Urinary bladder (tissue), 4 donors: ENCODE measurements around the gene DHX40. TPM values are rescaled to one million over a fixed set of nuclear protein-coding genes. Genes with fewer than 3 reads are reported as not detected.

Experiments used
- DNase-seq: peaks from one replicate; pipeline ENCODE4 v3.0.0-alpha.2; 2015; ENCODE audit errors: extremely low spot score
- H3K27ac ChIP-seq: one replicate; pipeline ENCODE4 v1.5.1; 2013; ENCODE audit warnings: low read depth, mild to moderate bottlenecking, moderate library complexity
- H3K36me3 ChIP-seq: one replicate; pipeline ENCODE4 v1.6.1; 2013; ENCODE audit warnings: mild to moderate bottlenecking, moderate library complexity; ENCODE audit not compliant: insufficient read depth
- H3K4me1 ChIP-seq: one replicate; pipeline ENCODE4 v1.6.1; 2013; ENCODE audit warnings: mild to moderate bottlenecking, moderate library complexity; ENCODE audit not compliant: insufficient read depth
- H3K4me3 ChIP-seq: one replicate; pipeline ENCODE4 v1.5.1; 2013; ENCODE audit warnings: low read depth, low read length
- WGBS: extraction: QIAGEN DNeasy Blood & Tissue Kit; methylation state at CpG from one replicate; pipeline ENCODE4 v1.1.7; 2013; 5-methylcytosine and 5-hydroxymethylcytosine counted together
- polyA plus RNA-seq: library from polyadenylated mRNA; stranded (reverse); fragments of 200-250 nt; gene quantifications from one replicate; pipeline ENCODE4 v1.2.3, GENCODE V29; 2013
- total RNA-seq: library from RNA; depleted of rRNA; stranded (reverse); fragments of >200 nt; gene quantifications from one replicate; pipeline ENCODE4 v1.2.3, GENCODE V29; 2014
- donor health status: healthy with polysubstance abuse.
- donor health status: healthy.

The DHX40 gene
- total and polyA plus RNA-seq, 2 donors: 30.3 to 87.1 TPM

DNA sequence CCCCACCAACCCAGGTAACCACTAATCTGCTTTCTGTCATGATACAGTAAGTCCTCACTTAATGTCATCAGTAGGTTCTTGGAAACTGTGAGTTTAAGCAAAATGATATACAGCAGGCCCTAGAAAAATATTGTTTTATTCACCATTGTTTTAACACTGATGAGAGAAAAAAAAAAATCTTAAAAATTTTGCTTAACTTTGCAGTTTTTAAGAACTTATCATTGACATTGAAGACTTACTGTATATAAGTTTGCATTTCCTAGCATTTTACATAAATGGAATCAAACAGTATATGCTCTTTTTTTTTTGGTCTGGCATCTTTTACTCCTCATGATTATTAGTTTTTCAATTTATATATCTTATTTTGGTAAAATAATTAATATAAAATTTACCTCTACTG is 34.8 kb downstream of the DHX40 start:
- Histone ChIP-seq H3K4me3 (no peak overlapping the region), H3K36me3 (no peaks in the 10 kb centered on the region), H3K4me1 (no peaks in the 10 kb centered on the region), H3K27ac (no peak overlapping the region)
- no peak for DNase-seq

DNA sequence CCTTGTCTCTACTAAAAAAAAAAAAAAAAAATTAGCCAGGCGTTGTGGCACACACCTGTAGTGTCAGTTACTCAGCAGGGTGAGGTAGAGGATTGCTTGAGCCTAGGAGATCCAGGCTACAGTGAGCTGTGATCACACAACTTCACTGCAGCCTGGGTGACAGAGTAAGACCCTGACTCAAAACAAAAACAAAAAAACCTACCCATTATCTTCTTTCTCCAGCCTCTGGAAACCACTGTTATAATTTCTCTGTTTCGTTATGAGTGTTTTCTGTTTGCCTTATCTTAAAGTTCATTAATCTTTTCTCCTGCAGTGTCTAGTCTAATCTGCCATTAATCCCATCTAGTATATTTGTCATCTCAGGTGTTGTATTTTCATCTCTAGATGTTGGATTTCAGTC is 35.7 kb downstream of the DHX40 start:
- Histone ChIP-seq H3K4me1 (no peaks in the 10 kb centered on the region), H3K27ac (no peak overlapping the region), H3K36me3 (peaks cover 3% of the 10 kb centered on the region), H3K4me3 (no peak overlapping the region)
- no peak for DNase-seq
- 92% methylated on average over 2 of the region's 2 CpGs for WGBS

DNA sequence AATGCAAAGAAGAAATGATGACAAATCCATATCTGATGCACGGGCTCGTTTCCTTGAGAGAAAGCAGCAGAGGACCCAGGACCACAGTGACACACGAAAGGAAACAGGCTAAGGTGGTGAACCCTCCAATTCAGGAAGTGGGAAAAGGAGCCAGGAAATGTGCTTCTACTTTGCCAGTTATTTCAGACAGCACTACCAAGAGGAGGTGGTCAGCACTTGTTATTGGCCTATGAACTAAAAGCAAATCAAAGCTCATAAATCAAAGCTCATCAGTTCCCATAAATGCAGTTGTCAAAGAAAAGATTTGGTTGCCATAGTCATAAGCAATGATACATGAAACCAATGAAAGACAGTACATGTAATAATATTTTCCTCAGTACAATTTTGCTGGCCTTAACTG is 41.7 kb downstream of the DHX40 start:
- peaks cover 8% of the 10 kb centered on the region for H3K36me3 ChIP-seq
- H3K4me1 ChIP-seq: no peaks in the 10 kb centered on the region
- H3K4me3 ChIP-seq: no peak overlapping the region
- DNase-seq: no peak
- H3K27ac ChIP-seq: no peak overlapping the region
- WGBS: 77% methylated on average over 3 of the region's 3 CpGs

DNA sequence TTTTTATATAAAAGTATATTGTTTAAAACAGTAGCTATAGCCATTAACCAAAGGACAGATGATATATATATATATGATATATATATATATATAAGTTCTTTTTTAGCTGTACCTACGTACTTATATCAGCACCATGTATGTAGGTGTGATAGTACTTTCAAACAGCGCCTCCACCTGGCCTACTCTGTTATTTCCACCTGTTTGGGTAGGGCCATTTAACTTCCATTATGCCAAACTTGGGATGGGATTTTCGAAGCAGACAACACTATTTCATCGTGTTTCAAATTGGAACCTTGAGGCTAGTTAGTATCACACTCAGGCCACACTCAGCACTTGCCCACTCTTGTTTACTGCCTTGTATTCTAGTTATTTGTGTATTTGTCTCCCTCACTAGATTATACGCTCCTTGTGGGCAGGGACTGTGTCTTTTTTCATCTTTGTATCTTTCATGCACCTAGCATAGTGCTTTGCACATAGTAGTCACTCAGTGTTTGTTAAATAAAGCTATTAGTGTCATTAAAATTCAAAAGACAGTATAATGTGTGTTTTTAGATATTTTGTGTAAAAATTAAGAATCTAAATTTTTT is 42.5 kb downstream of the DHX40 start:
- WGBS: 87% methylated on average over 5 of the region's 5 CpGs
- H3K36me3 ChIP-seq: peaks cover 8% of the 10 kb centered on the region
- DNase-seq: no peak
- H3K4me3 ChIP-seq: no peak overlapping the region
- no peak overlapping the region for H3K27ac ChIP-seq
- H3K4me1 ChIP-seq: no peaks in the 10 kb centered on the region

DNA sequence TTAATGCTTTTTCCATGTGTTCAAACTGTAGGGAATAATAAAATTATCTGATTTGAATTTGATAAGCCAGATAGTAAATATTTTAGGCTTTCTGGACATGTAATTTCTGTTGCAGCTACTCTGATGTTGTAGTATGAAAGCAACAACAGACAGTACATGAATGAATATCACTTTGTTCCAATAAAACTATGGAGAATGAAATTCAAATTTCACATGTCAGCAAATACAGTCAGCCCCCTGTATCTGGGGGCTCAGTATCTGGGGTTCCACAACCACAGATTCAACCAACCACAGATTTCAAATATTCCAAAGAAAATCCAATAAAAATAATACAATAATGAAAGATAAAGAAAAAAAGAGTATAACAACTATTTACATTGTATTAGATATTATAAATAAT is 46.1 kb downstream of the DHX40 start:
- Histone ChIP-seq H3K36me3 (peaks cover 5% of the 10 kb centered on the region), H3K4me1 (no peaks in the 10 kb centered on the region), H3K27ac (no peak overlapping the region), H3K4me3 (no peak overlapping the region)
- no peak for DNase-seq

DNA sequence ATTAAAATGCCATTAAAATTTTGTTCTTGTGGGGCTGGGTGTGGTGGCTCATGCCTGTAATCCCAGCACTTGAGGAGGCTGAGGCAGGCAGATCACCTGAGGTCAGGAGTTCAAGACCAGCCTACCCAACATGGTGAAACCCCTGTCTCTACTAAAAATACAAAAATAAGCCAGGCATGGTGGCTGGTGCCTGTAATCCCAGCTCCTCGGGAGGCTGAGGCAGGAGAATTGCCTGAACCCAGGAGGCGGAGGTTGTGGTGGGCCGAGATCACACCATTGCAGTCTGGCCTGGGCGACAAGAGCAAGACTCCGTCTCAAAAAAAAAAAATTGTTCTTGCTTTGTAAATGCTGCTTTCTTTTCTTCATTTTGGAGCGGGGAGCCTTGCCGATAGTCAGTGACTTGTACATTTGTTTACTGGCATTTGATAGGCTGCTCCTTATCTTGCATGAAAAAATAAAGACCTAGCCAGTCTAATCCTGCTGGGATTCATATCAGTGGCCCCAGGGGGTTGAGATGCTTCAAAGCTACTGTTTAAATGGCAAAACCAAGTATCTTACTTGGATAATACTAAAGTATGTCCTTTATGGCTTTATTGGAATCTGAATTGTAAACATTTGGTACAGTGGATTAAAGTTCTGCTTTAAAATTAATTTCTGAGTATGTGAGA is 51.0 kb downstream of the DHX40 start:
- 77% methylated on average over 7 of the region's 7 CpGs for WGBS
- DNase-seq: no peak
- no peak overlapping the region for H3K4me3 ChIP-seq
- H3K27ac ChIP-seq: no peak overlapping the region
- no peaks in the 10 kb centered on the region for H3K4me1 ChIP-seq
- H3K36me3 ChIP-seq: no peaks in the 10 kb centered on the region

DNA sequence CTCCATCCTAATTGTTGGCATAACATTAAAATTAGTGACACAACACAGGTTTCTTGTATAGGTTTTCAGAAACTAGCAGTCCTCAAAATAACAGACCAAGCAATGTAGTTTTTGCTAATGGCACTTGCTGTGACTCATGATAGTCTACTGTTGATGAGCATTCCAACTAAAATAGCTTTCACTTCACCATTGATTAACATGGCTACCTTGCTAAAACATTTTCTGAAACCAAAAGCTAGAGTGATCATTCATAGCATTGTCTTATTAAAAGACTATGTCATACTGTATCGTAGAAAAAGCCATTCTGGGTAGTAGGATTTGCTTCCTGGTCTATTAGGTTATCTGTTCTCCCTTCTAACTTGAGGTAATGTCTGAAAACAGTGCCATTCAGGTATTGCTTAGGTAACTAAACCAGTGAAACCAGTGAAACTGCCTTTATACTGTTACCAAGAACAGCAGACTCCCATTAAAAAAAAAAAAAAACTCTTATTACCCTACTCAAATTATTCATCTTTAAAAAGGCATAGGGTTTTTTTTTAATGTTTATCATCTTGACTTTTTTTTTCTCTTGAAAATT is 51.8 kb downstream of the DHX40 start:
- 86% methylated on average over 1 of the region's 1 CpG for WGBS
- Histone ChIP-seq H3K36me3 (no peaks in the 10 kb centered on the region), H3K4me3 (no peak overlapping the region), H3K4me1 (no peaks in the 10 kb centered on the region), H3K27ac (no peak overlapping the region)
- no peak for DNase-seq

DNA sequence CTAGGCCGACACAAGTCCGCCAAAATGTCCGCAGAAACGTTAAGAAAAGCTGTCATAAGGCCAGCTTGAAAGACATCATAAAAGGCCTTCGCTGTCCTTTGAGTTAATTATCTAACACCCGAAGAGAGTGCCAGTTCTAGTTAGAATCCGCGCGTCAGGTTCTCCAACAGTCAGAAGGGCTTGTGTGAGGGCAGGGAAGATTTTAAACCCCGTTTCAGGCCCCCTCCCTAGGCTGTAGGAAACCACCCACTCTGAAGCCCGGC is 53.6 kb downstream of the DHX40 start:
- H3K27ac ChIP-seq: peak overlapping the region; percentile 98
- H3K36me3 ChIP-seq: no peaks in the 10 kb centered on the region
- WGBS: under 1% methylated on average over 11 of the region's 11 CpGs
- peak; percentile 85 for DNase-seq
- no peaks in the 10 kb centered on the region for H3K4me1 ChIP-seq
- peak overlapping the region; percentile 99 for H3K4me3 ChIP-seq

DNA sequence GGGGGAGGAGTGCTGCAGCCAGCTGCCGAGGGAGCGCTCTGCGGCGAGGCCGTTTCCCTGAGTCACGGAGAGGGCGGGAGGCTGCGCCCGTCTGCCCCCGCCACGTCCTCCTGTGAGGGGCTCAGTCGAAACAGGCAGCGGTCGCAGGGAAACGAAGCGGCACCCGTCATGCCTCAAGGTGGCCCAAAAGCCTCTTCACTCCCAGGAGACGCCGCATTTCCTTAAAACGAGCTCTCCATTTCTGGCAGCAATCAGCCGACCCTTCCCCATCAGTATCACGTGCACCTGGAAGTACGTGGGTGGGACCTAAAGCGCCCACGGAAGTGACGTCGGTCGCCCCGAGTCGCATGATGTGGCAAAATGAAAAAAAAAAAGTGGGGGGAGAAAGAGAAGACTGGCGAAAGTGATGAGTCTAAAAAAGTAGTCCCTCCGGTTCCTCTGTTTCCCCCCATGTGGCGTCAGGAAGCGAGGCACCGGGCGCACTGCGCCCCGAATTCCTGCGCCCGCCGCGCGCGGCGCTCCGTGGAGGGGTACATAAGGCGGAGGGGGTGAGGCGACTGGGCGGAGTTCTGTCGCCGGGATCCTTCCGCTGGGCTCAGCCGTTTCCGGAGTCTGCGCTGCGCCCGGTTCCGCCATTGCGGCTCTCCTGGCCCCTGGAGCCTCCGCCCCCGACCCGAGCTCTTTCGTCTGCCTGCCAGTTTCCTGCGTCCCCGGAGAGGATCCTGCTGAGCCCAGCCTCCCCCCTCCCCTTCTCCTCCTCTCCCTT is 54.1 kb downstream of the DHX40 start, which contains the start of gene CLTC:
CLTC (plus strand) TSS at position 598 of the 766 bp plus-strand sequence. CDS start 237 bp downstream, outside the sequence.
- H3K4me1 ChIP-seq: no peaks in the 10 kb centered on the region
- under 1% methylated on average over 65 of the region's 65 CpGs for WGBS
- peak; percentile 96 for DNase-seq
- H3K4me3 ChIP-seq: peak within 1 kb of the TSS; percentile 99
- peak within 1 kb of the TSS; percentile 98 for H3K27ac ChIP-seq
- no peaks in the 10 kb centered on the region for H3K36me3 ChIP-seq

DNA sequence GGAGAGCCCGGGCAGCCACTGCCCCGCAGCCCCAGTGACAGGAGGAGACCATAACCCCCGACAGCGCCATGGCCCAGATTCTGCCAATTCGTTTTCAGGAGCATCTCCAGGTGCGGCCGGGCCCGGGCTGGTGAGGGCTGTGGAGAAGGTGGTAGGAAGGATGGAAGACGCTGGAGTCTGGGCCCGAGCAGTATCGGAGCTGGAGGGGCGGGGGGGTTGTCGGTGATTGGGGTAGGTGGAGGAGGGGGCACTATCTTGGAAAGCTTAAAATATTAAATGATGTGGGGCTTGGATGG is 54.6 kb downstream of the DHX40 start:
- Histone ChIP-seq H3K4me3 (peak overlapping the region; percentile 99), H3K27ac (peak overlapping the region; percentile 98), H3K36me3 (no peaks in the 10 kb centered on the region), H3K4me1 (no peaks in the 10 kb centered on the region)
- DNase-seq: no peak
- WGBS: 0% methylated on average over 13 of the region's 13 CpGs

DNA sequence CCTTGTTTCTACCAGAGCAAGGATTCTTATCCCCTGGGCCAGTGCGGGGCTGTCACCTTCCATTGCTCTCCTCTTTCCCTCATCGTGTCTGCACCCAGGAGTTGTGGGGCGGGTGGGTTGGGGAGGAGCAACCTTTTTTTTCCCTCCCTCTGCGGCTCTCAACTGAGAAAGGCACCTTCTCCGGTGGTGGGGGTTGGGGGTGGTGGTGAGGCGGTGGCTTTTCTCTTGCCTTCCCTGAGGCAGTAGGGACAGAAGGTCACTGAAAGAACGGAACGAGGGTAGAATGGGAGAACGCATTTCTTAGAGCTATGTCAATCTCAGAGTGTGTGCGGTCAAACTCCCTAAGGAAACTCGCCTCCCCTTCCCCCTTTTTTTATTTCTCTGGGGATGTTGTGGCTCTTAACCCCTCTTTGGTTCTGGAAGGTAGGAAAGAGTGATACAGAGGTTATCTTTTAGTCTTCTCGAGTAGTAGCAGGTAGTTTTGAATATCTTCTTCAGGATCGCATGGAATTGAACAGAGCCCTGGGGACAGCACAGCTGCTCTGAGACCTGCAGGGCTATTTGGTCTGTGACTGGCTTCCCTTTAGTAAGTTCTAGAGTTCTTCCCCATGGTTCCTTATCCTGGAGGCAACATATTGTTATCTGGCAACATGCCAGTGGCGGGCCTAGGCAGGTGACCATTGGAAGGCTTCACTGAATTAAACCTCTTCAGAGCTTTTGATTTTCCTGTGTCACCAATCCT is 55.3 kb downstream of the DHX40 start:
- no peak for DNase-seq
- H3K27ac ChIP-seq: peak overlapping the region; percentile 98
- H3K4me3 ChIP-seq: peak overlapping the region; percentile 99
- WGBS: 1% methylated on average over 14 of the region's 14 CpGs
- H3K4me1 ChIP-seq: no peaks in the 10 kb centered on the region
- H3K36me3 ChIP-seq: no peaks in the 10 kb centered on the region

DNA sequence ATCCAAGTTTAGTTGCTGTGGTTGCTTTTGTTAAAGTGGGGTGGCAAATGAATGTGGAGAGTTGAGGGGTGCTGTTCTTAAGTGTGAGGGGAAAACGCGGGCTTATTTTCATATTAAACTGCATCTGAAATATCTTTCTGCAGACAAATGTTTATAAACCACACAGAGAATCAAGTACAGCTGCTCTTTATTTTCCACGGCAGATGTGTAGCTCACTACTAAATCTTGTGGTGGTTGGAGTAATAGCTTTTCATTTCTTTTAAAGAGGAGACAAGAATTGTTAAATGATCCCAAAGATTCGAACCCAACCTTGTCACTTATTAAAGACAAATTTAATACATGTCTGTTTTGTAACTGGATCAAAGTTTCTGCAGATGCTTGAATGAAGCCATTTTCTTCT is 56.4 kb downstream of the DHX40 start:
- no peak for DNase-seq
- Histone ChIP-seq H3K36me3 (no peaks in the 10 kb centered on the region), H3K27ac (no peak overlapping the region), H3K4me1 (no peaks in the 10 kb centered on the region), H3K4me3 (no peak overlapping the region)
- WGBS: 27% methylated on average over 4 of the region's 4 CpGs

DNA sequence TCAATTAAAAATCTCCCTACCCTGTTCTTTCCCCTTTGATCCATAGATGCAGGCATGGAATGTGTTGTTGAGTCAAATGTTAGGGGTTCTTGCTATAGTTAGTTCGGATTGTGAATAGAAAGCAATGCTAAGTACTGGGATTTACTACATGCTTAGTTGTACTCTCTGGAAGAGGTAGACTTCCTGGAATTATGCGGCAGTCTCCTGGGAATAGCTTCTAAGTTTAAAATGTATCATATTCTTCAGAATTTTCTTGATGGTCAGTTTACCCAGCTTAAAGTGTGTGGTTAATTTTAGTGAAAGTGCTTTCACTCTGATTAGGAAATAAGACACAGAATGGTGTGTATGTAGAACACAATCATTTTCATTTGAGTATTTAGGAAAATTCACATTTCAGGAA is 57.7 kb downstream of the DHX40 start:
- DNase-seq: no peak
- 56% methylated on average over 2 of the region's 2 CpGs for WGBS
- Histone ChIP-seq H3K4me3 (no peak overlapping the region), H3K36me3 (no peaks in the 10 kb centered on the region), H3K4me1 (no peaks in the 10 kb centered on the region), H3K27ac (no peak overlapping the region)

DNA sequence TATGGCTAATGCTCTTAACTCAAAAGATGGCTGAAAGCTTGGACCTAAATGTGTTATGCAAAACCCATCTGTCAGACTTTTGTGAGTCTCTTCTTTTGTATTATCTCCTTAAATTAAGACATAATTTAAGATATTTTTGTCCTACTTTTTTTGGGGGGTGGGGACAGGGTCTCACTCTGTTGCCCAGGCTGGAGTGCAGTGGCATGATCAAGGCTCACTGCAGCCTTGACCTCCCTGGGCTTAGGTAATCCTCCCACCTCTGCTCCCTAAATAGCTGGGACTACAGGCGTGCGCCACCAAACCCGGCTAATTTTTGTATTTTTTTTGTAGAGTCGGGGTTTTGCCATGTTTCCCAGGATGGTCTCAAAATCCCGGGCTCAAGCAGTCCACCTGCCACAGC is 61.3 kb downstream of the DHX40 start:
- DNase-seq: no peak
- Histone ChIP-seq H3K27ac (no peak overlapping the region), H3K36me3 (no peaks in the 10 kb centered on the region), H3K4me1 (no peaks in the 10 kb centered on the region), H3K4me3 (no peak overlapping the region)
- 91% methylated on average over 5 of the region's 5 CpGs for WGBS
